GM21360 (cell line): ENCODE measurements around the gene NME4.

ENCODE experiments used
- ATAC-seq: cut with Tn5 transposase; IDR thresholded peaks from one replicate; pipeline ENCODE4 v1.9.1; 2021; ENCODE audit warnings: mild to moderate bottlenecking, moderate library complexity; ENCODE audit not compliant: unreplicated experiment

The NME4 gene

GRCh38 chr16:363110-363765 is 33.8 kb upstream of the NME4 start:
- no peak for ATAC-seq

GRCh38 chr16:363766-364490 is 33.1 kb upstream of the NME4 start:
- no peak for ATAC-seq

GRCh38 chr16:364595-365491 is 32.2 kb upstream of the NME4 start:
- no peak for ATAC-seq

GRCh38 chr16:366476-366875 is 30.5 kb upstream of the NME4 start:
- ATAC-seq: no peak

DNA sequence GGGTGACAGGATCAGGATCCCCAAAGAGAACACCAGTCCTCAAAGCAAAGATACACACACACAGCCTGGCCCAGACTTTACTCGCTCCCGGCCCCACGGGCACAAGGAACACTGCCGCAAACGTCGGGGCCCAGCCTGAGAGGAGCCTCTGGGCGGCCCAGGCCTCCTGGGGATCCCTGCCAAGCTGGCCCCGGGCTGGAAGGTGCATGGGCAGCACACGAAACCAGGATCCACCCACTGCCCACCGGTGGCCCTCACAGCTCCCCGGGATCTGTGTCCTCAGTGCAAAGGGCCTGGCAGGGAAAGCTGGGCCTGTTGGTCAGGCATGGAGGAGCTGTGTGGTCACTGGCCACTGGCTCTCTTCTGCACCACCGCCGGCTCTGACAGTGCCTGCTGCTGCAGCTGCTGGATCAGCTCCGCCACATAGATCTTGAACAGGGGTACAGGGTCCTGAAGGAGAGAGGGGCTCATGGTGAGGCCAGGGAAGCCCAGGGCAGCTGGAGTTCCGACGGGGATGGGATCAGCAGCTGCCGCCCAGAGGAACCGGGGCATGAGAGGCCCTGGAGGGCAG is 29.6 kb upstream of the NME4 start:
- no peak for ATAC-seq

DNA sequence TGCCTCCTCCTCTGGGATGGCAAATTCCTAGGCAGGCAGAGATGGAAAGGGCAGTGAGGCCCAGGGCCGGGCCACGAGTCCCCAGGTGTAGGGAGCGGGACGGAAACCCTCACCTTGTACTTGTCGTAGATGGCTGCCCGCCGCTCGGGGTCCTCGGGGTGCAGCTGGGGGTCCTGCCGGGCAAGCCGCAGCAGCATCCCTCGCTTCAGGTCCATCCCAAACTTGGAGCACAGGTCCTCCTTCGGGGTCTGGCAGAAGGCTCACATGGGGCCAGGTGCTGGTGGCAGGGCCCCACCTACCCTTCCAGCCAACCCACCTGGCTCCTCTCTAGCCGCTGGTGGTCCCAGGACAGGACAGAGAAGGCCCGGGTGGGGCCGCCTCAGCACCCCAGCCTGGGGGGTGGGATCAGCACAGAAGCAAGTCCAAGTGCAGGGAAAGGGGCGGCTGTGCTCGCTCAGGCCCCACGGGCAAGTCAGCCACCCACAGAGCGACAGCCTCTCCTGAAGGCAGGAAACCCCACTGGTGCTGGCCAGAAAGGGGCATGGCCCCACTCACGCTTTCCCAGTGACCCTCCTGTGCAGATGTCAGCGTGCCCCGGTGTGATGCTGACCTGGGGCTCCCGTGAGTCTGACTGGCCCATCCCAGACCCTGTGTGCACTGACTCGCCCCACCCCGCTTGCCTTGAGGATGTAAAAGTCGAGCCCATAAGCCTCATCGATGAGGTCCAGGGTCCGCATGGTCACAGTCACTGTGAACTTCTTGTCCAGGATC is 28.4 kb upstream of the NME4 start:
- no peak for ATAC-seq

- no peak for ATAC-seq
Measured at GRCh38 chr16:369275-369865, 27.6 kb upstream of the NME4 start.

GRCh38 chr16:369866-370436 is 27.0 kb upstream of the NME4 start:
- no peak for ATAC-seq

DNA sequence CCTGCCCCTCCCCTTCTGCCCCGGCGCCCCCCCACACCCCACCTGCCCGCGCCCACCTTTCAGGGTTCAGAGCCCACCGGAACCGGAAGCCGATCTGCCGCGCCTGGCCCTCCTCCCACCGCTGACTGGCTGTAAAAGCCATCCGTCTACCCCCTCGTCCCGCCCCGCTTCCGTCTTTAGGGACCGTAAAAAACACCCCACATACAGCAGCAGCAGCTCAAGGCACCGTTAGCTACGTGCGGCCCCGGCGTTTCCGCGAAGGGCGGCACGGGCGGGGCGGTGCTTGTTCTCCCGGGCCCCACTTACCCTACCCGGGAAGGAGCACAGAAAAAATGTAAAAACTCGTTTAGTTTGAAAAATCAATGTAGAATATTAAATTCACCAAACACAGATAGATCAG is 26.6 kb upstream of the NME4 start, which contains the start of gene MRPL28:
Gene MRPL28 (minus strand): TSS at position 96 of the 400 bp plus-strand sequence. CDS start 320 bp downstream, outside the sequence.
- ATAC-seq: no peak

GRCh38 chr16:370979-371514 is 26.0 kb upstream of the NME4 start:
- no peak for ATAC-seq

DNA sequence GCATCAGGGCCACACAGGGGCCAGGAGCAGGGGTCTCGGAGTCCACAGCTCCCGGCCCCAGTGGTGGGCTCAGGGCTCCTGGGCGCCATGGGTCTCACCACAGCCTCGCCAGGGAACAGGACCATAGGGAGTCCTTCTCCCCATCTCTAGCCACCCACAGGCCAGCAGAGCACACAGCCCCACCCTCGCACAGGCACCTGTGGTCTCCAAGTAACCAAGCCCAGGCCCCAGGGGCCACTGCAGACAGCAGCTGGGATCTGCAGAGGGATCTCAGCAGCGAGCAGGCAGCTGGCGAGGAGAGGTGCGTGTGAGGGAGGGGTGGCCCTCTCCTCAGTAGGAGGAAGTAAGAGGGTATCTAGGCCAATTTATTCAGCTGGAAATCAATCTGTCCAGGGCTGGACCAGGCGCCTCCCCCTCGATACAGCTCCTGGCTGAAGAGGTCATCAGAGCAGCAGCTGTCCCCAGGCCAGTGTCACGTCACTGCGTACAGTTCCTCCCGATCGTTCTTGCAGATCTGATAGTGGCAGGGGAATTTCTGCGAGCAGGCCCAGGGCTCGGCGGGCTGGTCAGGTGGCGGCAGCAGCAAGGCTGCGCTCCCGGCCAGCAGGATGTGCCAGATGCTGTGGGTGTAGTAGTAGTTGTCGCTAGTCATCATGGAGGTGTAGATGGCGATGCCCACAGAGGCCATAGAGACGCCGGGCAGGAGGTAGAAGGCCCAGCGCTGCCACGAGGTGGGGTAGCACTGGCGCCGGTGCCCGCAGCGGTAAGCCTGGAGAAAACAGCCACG is 25.3 kb upstream of the NME4 start:
- no peak for ATAC-seq

GRCh38 chr16:372302-372983 is 24.6 kb upstream of the NME4 start:
- ATAC-seq: no peak

DNA sequence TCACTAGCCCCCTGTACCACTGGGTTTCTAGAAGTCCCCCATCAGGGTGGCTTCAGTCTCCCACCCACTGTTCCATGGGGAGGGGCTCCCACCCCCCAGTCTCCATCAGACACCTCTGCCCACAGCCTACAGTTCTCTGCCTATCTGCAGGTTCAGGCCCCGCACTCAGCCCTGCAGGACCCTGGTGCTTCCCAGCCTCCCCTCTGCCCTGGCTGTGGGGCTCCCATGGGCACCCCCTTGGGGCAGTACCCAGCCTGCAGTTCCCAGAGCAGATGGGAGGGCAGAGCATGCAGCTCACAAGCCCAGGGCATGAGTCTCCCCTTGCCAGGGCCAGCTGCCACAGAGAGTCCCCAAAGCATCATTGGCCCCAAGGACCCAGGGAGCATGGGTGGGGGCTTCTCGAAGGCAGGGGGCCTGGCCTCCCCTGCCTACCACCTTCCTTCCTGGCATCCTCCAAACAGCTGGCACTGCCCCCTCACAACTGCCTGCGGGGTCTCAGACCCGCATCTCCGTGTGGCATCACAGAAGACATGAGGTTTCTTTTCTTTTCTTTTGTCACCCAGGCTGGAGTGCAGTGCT is 23.9 kb upstream of the NME4 start:
- no peak for ATAC-seq

DNA sequence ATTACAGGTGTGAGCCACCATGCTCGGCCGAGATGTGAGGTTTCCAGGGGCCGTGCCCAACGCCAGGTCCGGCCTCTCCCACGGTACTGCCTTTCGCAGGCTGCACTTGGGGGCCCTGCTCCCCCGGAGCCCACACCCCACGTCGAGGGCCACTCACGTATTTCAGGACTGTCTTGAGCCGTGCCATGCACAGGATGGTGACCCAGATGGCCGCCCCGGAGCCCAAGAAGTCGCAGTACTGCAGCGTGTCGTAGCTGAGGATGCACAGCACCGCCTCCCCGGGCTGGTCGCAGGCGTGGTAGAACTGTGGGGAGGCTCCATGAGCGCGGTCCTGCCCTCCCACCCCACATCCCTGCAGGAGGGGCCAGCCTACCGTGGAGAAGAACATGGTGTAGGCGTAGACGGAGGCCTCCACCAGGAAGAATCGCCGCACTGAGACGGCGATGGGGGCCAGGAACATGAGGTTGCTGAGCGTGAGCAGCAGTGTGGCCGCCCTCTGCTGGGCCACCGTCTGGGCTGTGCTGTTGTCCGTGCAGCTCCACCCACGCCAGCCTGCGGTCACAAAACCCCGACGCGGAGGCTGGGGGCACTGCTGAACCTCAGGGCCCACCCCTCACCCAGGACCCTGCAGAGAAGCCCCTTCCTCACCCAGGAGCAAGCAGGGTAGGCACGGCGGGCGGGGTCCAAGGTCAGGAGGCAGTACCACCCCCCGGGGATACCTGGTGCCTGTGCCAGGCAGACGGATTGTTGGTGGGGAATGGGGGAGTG is 23.0 kb upstream of the NME4 start:
- no peak for ATAC-seq

DNA sequence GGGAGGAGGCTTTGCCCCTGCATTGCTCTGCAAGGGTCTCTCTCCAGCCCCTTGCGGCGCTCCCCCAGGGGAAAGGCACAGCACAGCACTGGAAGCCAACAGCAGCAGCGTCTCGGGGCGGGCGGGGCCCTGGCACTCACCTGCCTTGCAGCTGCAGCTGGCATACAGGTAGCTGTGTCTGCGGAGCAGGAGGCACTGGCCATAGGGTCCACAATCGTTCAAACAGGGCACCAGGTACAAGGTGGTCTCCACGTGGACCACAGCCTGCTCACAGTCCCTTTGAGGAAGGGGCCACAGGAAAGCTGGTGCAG is 22.4 kb upstream of the NME4 start:
- no peak for ATAC-seq

- ATAC-seq: no peak
Measured at GRCh38 chr16:375212-375611, 21.8 kb upstream of the NME4 start.
